Measurements from ENCODE around the gene EDN2. TPM values are rescaled to one million over a fixed set of nuclear protein-coding genes. Genes with fewer than 3 reads are reported as not detected.

The EDN2 gene
- total and polyA plus RNA-seq, 2 of the 8 experiments (the other 6 are each of a cell fraction or from before 2014, with no cell fraction given) = 0.32 to 0.39 TPM

GRCh38 chr1:41431490-41432350, 52.8 kb downstream of the EDN2 start (continued):
- TF ChIP-seq ATF2 (IDR thresholded peaks at IDR 0.05; ENCODE audit: low read length) = no peak
